HepG2 (cell line): ENCODE data around the gene PANX1.

Experiments
- BCL6 ChIP-seq: IDR thresholded peaks from 2 replicates; pipeline ENCODE4 v1.6.1; 2016; ENCODE audit warnings: missing genetic modification reagents, missing compliant biosample characterization
- FOXA3 ChIP-seq: IDR thresholded peaks from 2 replicates; pipeline ENCODE4 v1.6.1; 2016; ENCODE audit warnings: missing genetic modification reagents, missing compliant biosample characterization
- MAFK ChIP-seq, 2 experiments: IDR thresholded peaks in 1 of 2; conservative IDR thresholded peaks in 1 of 2; 2 replicates each; pipeline ENCODE4 v1.6.1; 2011; ENCODE audit warnings: improper control_type of control experiment in 2 of 2, low read length in 2 of 2
- NCOA1 ChIP-seq: sonication (generic); formaldehyde crosslinking; IDR thresholded peaks from 2 replicates; pipeline ENCODE4 v1.9.0; 2021; ENCODE audit warnings: missing genetic modification reagents
- ZBTB46 ChIP-seq: sonication (generic); formaldehyde crosslinking; IDR thresholded peaks from 2 replicates; pipeline ENCODE4 v1.4.0; 2020; ENCODE audit warnings: mild to moderate bottlenecking, missing genetic modification reagents, borderline replicate concordance
- ZNF121 ChIP-seq: sonication (generic); formaldehyde crosslinking; IDR thresholded peaks from 2 replicates; pipeline ENCODE4 v1.5.0; 2020; ENCODE audit warnings: mild to moderate bottlenecking, missing genetic modification reagents
- ZSCAN29 ChIP-seq: sonication (generic); formaldehyde crosslinking; conservative IDR thresholded peaks from 2 replicates; pipeline ENCODE4 v1.4.0; 2020; ENCODE audit warnings: mild to moderate bottlenecking, missing genetic modification reagents

- TF ChIP-seq NCOA1 (CRISPR knock-in tag): no peak
- no peak for TF ChIP-seq FOXA3
- no peak for TF ChIP-seq ZNF121
- no peak for TF ChIP-seq ZBTB46
- no peak for TF ChIP-seq MAFK (conservative IDR thresholded peaks at IDR 0.05 in 1 of 2, IDR thresholded peaks at IDR 0.05 in 1 of 2; ENCODE audit: low read length in 2 of 2)
- TF ChIP-seq BCL6 (CRISPR knock-in tag): no peak
- no peak for TF ChIP-seq ZSCAN29 (CRISPR knock-in tag)
These were observed 17.3 kb downstream of the PANX1 start for GRCh38 chr11:94145916-94146315.
